H1 (cell line): ENCODE measurements around the gene TLR2. TPM values are rescaled to one million over a fixed set of nuclear protein-coding genes. Genes with fewer than 3 reads are reported as not detected.
A peak's percentile ranks its signal among the peaks of the same experiment; 100 is the strongest.

ENCODE experiments used
- CTCF ChIA-PET: fragments of 300-600 bp; sonication (Branson Sonifier 250); formaldehyde crosslinking; loops from one replicate; lab custom pipeline; 2021; ENCODE audit not compliant: partially characterized antibody; lab: Charles Lee
- POLR2A ChIA-PET: fragments of 300-600 bp; sonication (Branson Sonifier 250); formaldehyde crosslinking; loops from one replicate; lab custom pipeline; 2021; ENCODE audit warnings: inconsistent platforms; ENCODE audit not compliant: partially characterized antibody; lab: Charles Lee
- DNase-seq, 2 experiments: peaks; one replicate each; pipeline versions ENCODE4 v3.0.0 to v3.0.0-alpha.2; 2010 to 2022; ENCODE audit warnings: low spot score in 2 of 2, low read depth in 1 of 2, mixed read lengths in 1 of 2
- FAIRE-seq: peaks from 2 replicates; lab custom pipeline; 2011; peaks lifted over from hg19 to GRCh38; lab: Jason Lieb, UNC
- H2AFZ ChIP-seq: 2 replicates; pipeline ENCODE4 v1.8.1; 2012; ENCODE audit warnings: low read length, inconsistent platforms
- H2AK5ac ChIP-seq: 2 replicates; pipeline ENCODE4 v1.6.1; 2013; ENCODE audit warnings: low read depth, low read length
- H2BK120ac ChIP-seq: replicated peaks from 2 replicates; pipeline ENCODE3; 2013; ENCODE audit warnings: low read depth, low read length, inconsistent platforms
- H2BK12ac ChIP-seq: 2 replicates; pipeline ENCODE4 v1.6.1; 2013; ENCODE audit warnings: low read depth, low read length
- H2BK15ac ChIP-seq: 2 replicates; pipeline ENCODE4 v1.6.1; 2013; ENCODE audit warnings: low read length
- H2BK20ac ChIP-seq: 2 replicates; pipeline ENCODE4 v1.6.1; 2013; ENCODE audit warnings: low read length
- H2BK5ac ChIP-seq: 2 replicates; pipeline ENCODE4 v1.6.1; 2013; ENCODE audit warnings: low read depth, low read length
- H3K14ac ChIP-seq: 2 replicates; pipeline ENCODE4 v1.6.1; 2013; ENCODE audit warnings: inconsistent platforms; ENCODE audit not compliant: insufficient read length
- H3K18ac ChIP-seq: 2 replicates; pipeline ENCODE4 v1.6.1; 2013; ENCODE audit warnings: low read length; ENCODE audit errors: extremely low read depth
- H3K23ac ChIP-seq: 2 replicates; pipeline ENCODE4 v1.6.1; 2013; ENCODE audit warnings: inconsistent platforms; ENCODE audit not compliant: insufficient read length
- H3K23me2 ChIP-seq: 2 replicates; pipeline ENCODE4 v1.6.1; 2013; ENCODE audit warnings: low read depth, low read length
- H3K27ac ChIP-seq: 2 replicates; pipeline ENCODE4 v1.6.1; 2011; ENCODE audit warnings: low read depth, low read length, inconsistent platforms
- H3K27me3 ChIP-seq, 4 experiments: replicated peaks in 1 of 4; 1 replicate in 1 of 4; 2 replicates in 3 of 4; pipeline versions ENCODE4 v1.6.1 to v1.8.1; 2011 to 2013; ENCODE audit warnings: low read length in 3 of 4, mild to moderate bottlenecking in 3 of 4, inconsistent platforms in 2 of 4, mixed read lengths in 2 of 4, moderate library complexity in 1 of 4; ENCODE audit not compliant: control insufficient read depth in 3 of 4, insufficient read depth in 3 of 4; ENCODE audit errors: extremely low read depth in 1 of 4
- H3K36me3 ChIP-seq, 4 experiments: 2 replicates each; pipeline versions ENCODE4 v1.6.1 to v1.8.1; 2011 to 2013; ENCODE audit warnings: mild to moderate bottlenecking in 4 of 4, low read length in 3 of 4, moderate library complexity in 2 of 4, control low read depth in 1 of 4, inconsistent platforms in 1 of 4; ENCODE audit not compliant: insufficient read depth in 4 of 4, control insufficient read depth in 2 of 4
- H3K4ac ChIP-seq: replicated peaks from 2 replicates; pipeline ENCODE3; 2013; ENCODE audit warnings: low read length, low read depth, mixed read lengths, inconsistent platforms; ENCODE audit not compliant: insufficient read length
- H3K4me1 ChIP-seq, 4 experiments: replicated peaks in 1 of 4; 1 replicate in 1 of 4; 2 replicates in 3 of 4; pipeline versions ENCODE4 v1.6.1 to v1.8.1; 2011 to 2013; ENCODE audit warnings: low read length in 3 of 4, inconsistent platforms in 2 of 4, mixed read lengths in 1 of 4; ENCODE audit not compliant: insufficient read depth in 4 of 4, control insufficient read depth in 3 of 4
- H3K4me2 ChIP-seq, 2 experiments: 2 replicates each; pipeline versions ENCODE4 v1.6.1 to v1.8.1; 2011 to 2013; ENCODE audit warnings: low read depth in 2 of 2, low read length in 2 of 2, control low read depth in 1 of 2, inconsistent platforms in 1 of 2, mild to moderate bottlenecking in 1 of 2; ENCODE audit not compliant: insufficient read depth in 1 of 2
- H3K4me3 ChIP-seq, 4 experiments: fragments of 200-600, 300-600 bp in 1 of 4; sonication (generic), shearing (Covaris generic), sonication (Bioruptor Twin) in 1 of 4; 2 replicates each; pipeline versions ENCODE4 v1.5.1 to v1.8.1; 2011 to 2016; ENCODE audit warnings: low read length in 4 of 4, low read depth in 3 of 4, control low read depth in 2 of 4, inconsistent platforms in 2 of 4, mild to moderate bottlenecking in 2 of 4, mixed read lengths in 1 of 4, moderate library complexity in 1 of 4; ENCODE audit not compliant: insufficient read depth in 2 of 4; ENCODE audit errors: extremely low read depth in 1 of 4
- H3K56ac ChIP-seq: replicated peaks from 2 replicates; pipeline ENCODE3; 2013; ENCODE audit warnings: low read depth, mild to moderate bottlenecking, mixed read lengths, low read length, inconsistent platforms; ENCODE audit not compliant: insufficient read length
- H3K79me1 ChIP-seq: 2 replicates; pipeline ENCODE4 v1.6.1; 2013; ENCODE audit warnings: low read depth, low read length, control low read depth
- H3K79me2 ChIP-seq, 2 experiments: 2 replicates each; pipeline versions ENCODE4 v1.6.1 to v1.8.1; 2012 to 2013; ENCODE audit warnings: low read length in 2 of 2, mild to moderate bottlenecking in 2 of 2, inconsistent platforms in 1 of 2; ENCODE audit not compliant: insufficient read depth in 2 of 2, control insufficient read depth in 1 of 2
- H3K9ac ChIP-seq, 4 experiments: replicated peaks in 1 of 4; 1 replicate in 1 of 4; 2 replicates in 3 of 4; pipeline versions ENCODE4 v1.6.1 to v1.8.1; 2011 to 2013; ENCODE audit warnings: low read depth in 3 of 4, low read length in 3 of 4, control low read depth in 2 of 4, mild to moderate bottlenecking in 2 of 4, moderate library complexity in 2 of 4, inconsistent platforms in 1 of 4; ENCODE audit errors: extremely low read depth in 1 of 4
- H3K9me3 ChIP-seq, 2 experiments: 2 replicates each; pipeline versions ENCODE4 v1.6.1 to v1.8.1; 2012 to 2013; ENCODE audit warnings: mild to moderate bottlenecking in 2 of 2, moderate library complexity in 2 of 2, control low read depth in 1 of 2, inconsistent platforms in 1 of 2, low read depth in 1 of 2, low read length in 1 of 2, mixed read lengths in 1 of 2; ENCODE audit not compliant: insufficient read depth in 2 of 2
- H4K20me1 ChIP-seq, 2 experiments: replicated peaks in 1 of 2; 2 replicates each; pipeline versions ENCODE3 to v1.8.1; 2011 to 2013; ENCODE audit warnings: inconsistent platforms in 2 of 2, low read length in 2 of 2, mild to moderate bottlenecking in 1 of 2; ENCODE audit not compliant: insufficient read depth in 2 of 2, control insufficient read depth in 1 of 2
- H4K5ac ChIP-seq: 2 replicates; pipeline ENCODE4 v1.6.1; 2013; ENCODE audit warnings: low read length, low read depth, mixed read lengths, inconsistent platforms; ENCODE audit not compliant: insufficient read length
- H4K8ac ChIP-seq: 2 replicates; pipeline ENCODE4 v1.8.0; 2013; ENCODE audit warnings: mild to moderate bottlenecking, moderate library complexity, low read length, inconsistent platforms; ENCODE audit not compliant: insufficient read depth; ENCODE audit errors: extremely low read depth
- H4K91ac ChIP-seq: replicated peaks from 2 replicates; pipeline ENCODE3; 2013; ENCODE audit warnings: low read length, mixed read lengths, inconsistent platforms; ENCODE audit not compliant: insufficient read length
- WGBS, 2 experiments: shearing (Covaris generic) in 1 of 2; methylation state at CpG; one replicate each; pipeline versions ENCODE4 v1.1.6 to v1.1.7; 2013 to 2015; ENCODE audit warnings: low lambda C conversion rate in 2 of 2, mixed read lengths in 2 of 2, inconsistent platforms in 1 of 2, low coverage in 1 of 2, missing lambda C conversion rate in 1 of 2; ENCODE audit not compliant: insufficient replicate concordance in 2 of 2, insufficient coverage in 1 of 2, insufficient read length in 1 of 2; ENCODE audit errors: extremely low coverage in 1 of 2, missing lambda C conversion rate in 1 of 2; 5-methylcytosine and 5-hydroxymethylcytosine counted together
- polyA plus RNA-seq, 7 experiments: library from polyadenylated mRNA; depleted of rRNA in 3 of 7; stranded (reverse) in 5 of 7; unstranded in 2 of 7; fragments of >200 nt in 5 of 7; fragments of 200-250 nt in 2 of 7; gene quantifications; 1 replicate in 5 of 7; 2 replicates in 1 of 7; 4 replicates in 1 of 7; pipeline versions ENCODE4 v1.2.1 to v1.2.3, GENCODE V29; 2011 to 2013; ENCODE audit warnings: missing spikeins in 2 of 7, mixed read lengths in 2 of 7
- total RNA-seq: library from RNA; stranded (reverse); fragmentation: NEBNext Ultra II Directional; extraction: Animal tissue kit (Norgen Biotek cat#: 25700); gene quantifications from 2 replicates; pipeline ENCODE4 v1.2.1, GENCODE V29; 2021
- TF ChIP-seq, protein P1 (sequence below), 3 experiments: IDR thresholded peaks; 1 replicate in 2 of 3; 2 replicates in 1 of 3; pipeline versions ENCODE4 v1.5.1 to v1.6.1; 2011; ENCODE audit warnings: low read length in 3 of 3, mild to moderate bottlenecking in 3 of 3, inconsistent platforms in 2 of 3, low read depth in 1 of 3, moderate library complexity in 1 of 3; ENCODE audit not compliant: insufficient read depth in 1 of 3; ENCODE audit errors: control extremely low read depth in 1 of 3

Gene TLR2
- total and polyA plus RNA-seq, 2 of the 8 experiments (the other 6 are each of a cell fraction or from before 2014, with no cell fraction given), result 1.3 TPM

DNA sequence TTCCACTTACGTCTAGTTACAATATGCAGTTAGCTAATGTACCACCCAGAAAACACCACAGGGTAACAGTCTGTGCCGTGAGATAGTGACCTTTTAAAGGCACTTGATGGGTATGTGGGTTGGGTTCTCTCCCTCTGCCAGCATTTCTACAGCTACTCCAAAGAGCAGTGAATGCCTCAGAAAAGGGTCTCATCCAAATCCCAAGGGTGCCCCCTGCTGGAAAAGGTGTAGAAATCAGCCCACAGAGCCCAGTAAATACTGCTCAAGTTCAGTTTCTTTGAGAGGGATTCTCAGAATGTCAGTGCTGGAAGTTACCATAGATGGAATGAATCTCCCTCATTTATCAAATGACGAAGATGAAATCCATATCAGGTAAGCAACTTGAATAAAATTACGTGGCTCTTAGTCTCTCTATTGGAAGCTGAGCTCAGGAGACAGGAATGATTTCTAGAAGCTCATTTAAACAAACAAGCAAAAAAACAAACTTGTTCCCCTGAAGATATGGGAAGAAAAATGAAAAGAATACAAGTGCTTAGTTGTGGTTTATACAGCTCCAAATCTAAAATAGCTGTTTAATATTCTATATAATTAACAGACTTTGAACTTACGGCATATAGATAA is 66.2 kb downstream of the TLR2 start:
- H2BK5ac ChIP-seq, result no peak overlapping the region
- peak; percentile 97 for FAIRE-seq
- TF ChIP-seq, protein P1, sequence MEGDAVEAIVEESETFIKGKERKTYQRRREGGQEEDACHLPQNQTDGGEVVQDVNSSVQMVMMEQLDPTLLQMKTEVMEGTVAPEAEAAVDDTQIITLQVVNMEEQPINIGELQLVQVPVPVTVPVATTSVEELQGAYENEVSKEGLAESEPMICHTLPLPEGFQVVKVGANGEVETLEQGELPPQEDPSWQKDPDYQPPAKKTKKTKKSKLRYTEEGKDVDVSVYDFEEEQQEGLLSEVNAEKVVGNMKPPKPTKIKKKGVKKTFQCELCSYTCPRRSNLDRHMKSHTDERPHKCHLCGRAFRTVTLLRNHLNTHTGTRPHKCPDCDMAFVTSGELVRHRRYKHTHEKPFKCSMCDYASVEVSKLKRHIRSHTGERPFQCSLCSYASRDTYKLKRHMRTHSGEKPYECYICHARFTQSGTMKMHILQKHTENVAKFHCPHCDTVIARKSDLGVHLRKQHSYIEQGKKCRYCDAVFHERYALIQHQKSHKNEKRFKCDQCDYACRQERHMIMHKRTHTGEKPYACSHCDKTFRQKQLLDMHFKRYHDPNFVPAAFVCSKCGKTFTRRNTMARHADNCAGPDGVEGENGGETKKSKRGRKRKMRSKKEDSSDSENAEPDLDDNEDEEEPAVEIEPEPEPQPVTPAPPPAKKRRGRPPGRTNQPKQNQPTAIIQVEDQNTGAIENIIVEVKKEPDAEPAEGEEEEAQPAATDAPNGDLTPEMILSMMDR (IDR thresholded peaks at IDR 0.05; ENCODE audit: control extremely low read depth in 1 of 3, insufficient read depth in 1 of 3, low read depth in 1 of 3, low read length in 3 of 3), result peak in 2 of 3 experiments; percentile 81 to 83; a peak in 3 of 4 replicates

More for the DNA sequence above, 66.2 kb downstream of the TLR2 start:
- H4K20me1 ChIP-seq, result peaks cover 1 to 2% of the 10 kb centered on the region in 2 experiments
- no peak overlapping the region for H3K56ac ChIP-seq
- no peak overlapping the region for H3K18ac ChIP-seq
- H2AFZ ChIP-seq, result no peak overlapping the region
- peaks cover 2% of the 10 kb centered on the region; the same call in 1 of the 2 replicates for H3K79me1 ChIP-seq
- no peak overlapping the region for H3K4ac ChIP-seq
- no peak overlapping the region for H3K4me2 ChIP-seq
- ChIA-PET CTCF (interaction anchor here (0.7 to 3.5 kb wide), 38 partner anchors 8 to 587 kb away, joined by 3 to 42 read pairs (median 4); partner anchors contain the start of gene TLR2), POLR2A (interaction anchor here (0.7 to 1.2 kb wide), 3 partner anchors 9 to 115 kb away, joined by 3 to 4 read pairs (median 3); no protein-coding TSS in a partner anchor)
- H2BK12ac ChIP-seq, result no peak overlapping the region
- DNase-seq, result peak in 1 of 2 experiments; percentile 80
- no peak overlapping the region for H3K9ac ChIP-seq
- 0 out of 4 replicates have a peak, but pooled peaks cover 0 to 4% of the 10 kb centered on the region in 2 experiments for H3K9me3 ChIP-seq
- no peak overlapping the region for H2BK15ac ChIP-seq
- no peaks in the 10 kb centered on the region for H3K4me1 ChIP-seq
- no peak overlapping the region for H4K8ac ChIP-seq
- H3K4me3 ChIP-seq, result no peak overlapping the region
- no peaks in the 10 kb centered on the region for H3K27me3 ChIP-seq
- no peaks in the 10 kb centered on the region for H3K79me2 ChIP-seq
- H2BK20ac ChIP-seq, result no peak overlapping the region
- no peak overlapping the region for H4K5ac ChIP-seq
- no peak overlapping the region for H3K23ac ChIP-seq
- no peaks in the 10 kb centered on the region for H3K23me2 ChIP-seq
- peaks cover 0 to 1% (median 0%) of the 10 kb centered on the region in 4 experiments; a peak in 1 of 8 replicates for H3K36me3 ChIP-seq
- no peak overlapping the region for H3K27ac ChIP-seq
- H2AK5ac ChIP-seq, result no peak overlapping the region
- H4K91ac ChIP-seq, result no peak overlapping the region
- no peak overlapping the region for H3K14ac ChIP-seq
- no peak overlapping the region for H2BK120ac ChIP-seq
- WGBS, 2 experiments, result 49% methylated on average over 5 of the region's 5 CpGs; no CpG with 5 or more reads in 1 of the 2 experiments
